A549 (cell line): Measurements from ENCODE around the gene CTSA. TPM values are rescaled to one million over a fixed set of nuclear protein-coding genes. Genes with fewer than 3 reads are reported as not detected.

Experiments
- ATAC-seq, 2 experiments: fragments of 200-7000 bp in 1 of 2; fragments of >200 bp in 1 of 2; cut with Nextera tagmentation in 1 of 2; cut with Tn5 transposase in 1 of 2; 3 replicates each; pipeline versions ENCODE4 v1.8.0 to v1.9.1; 2018 to 2020; ENCODE audit warnings: mild to moderate bottlenecking in 1 of 2, moderate library complexity in 1 of 2
- CTCF ChIA-PET: fragments of 300-600 bp; sonication (Branson Sonifier 250); formaldehyde crosslinking; extraction: SDS; loops from one replicate; lab custom pipeline; 2021; ENCODE audit warnings: antibody characterized with exemption, inconsistent platforms; lab: Yijun Ruan, JAX
- POLR2A ChIA-PET: fragments of 350-600 bp; formaldehyde crosslinking; extraction: SDS; loops from one replicate; lab custom pipeline; 2021; ENCODE audit warnings: antibody characterized with exemption, inconsistent platforms; lab: Yijun Ruan, JAX
- DNase-seq, 2 experiments: peaks; one replicate each; pipeline versions ENCODE4 v3.0.0 to v3.0.0-alpha.2; 2011 to 2016; ENCODE audit warnings: low read depth in 1 of 2, low spot score in 1 of 2
- FAIRE-seq: peaks from 2 replicates; lab custom pipeline; 2011; peaks lifted over from hg19 to GRCh38; lab: Jason Lieb, UNC
- H3K27ac ChIP-seq, 2 experiments: fragments of >200 bp; sonication (Bioruptor Twin); formaldehyde crosslinking; 3 replicates each; pipeline ENCODE4 v1.5.1; 2016 to 2017
- H3K4me1 ChIP-seq: fragments of >200 bp; sonication (Bioruptor Twin); formaldehyde crosslinking; 3 replicates; pipeline ENCODE4 v1.6.1; 2016
- H3K4me2 ChIP-seq: fragments of >200 bp; sonication (Bioruptor Twin); formaldehyde crosslinking; 3 replicates; pipeline ENCODE4 v1.6.1; 2016
- H3K4me3 ChIP-seq: fragments of >200 bp; sonication (Bioruptor Twin); formaldehyde crosslinking; 3 replicates; pipeline ENCODE4 v1.5.1; 2016
- H3K9me3 ChIP-seq: fragments of >200 bp; sonication (Bioruptor Twin); formaldehyde crosslinking; 3 replicates; pipeline ENCODE4 v1.6.1; 2016
- BCL3 ChIP-seq: fragments of >200 bp; sonication (Bioruptor Twin); formaldehyde crosslinking; IDR thresholded peaks from 3 replicates; pipeline ENCODE4 v1.6.1; 2016
- CBX2 ChIP-seq: fragments of 200-600 bp; sonication (generic); IDR thresholded peaks from 2 replicates; pipeline ENCODE4 v1.6.1; 2016; ENCODE audit warnings: low read depth, mild to moderate bottlenecking, borderline replicate concordance
- CEBPB ChIP-seq, 2 experiments: fragments of >200 bp in 1 of 2; sonication (Bioruptor Twin) in 1 of 2; formaldehyde crosslinking in 1 of 2; IDR thresholded peaks; 2 replicates each; pipeline ENCODE4 v1.6.1; 2012 to 2016
- CHD2 ChIP-seq: fragments of 150-350 bp; IDR thresholded peaks from 2 replicates; pipeline ENCODE4 v1.6.1; 2014; ENCODE audit warnings: low read length; ENCODE audit not compliant: partially characterized antibody
- CTCF ChIP-seq: fragments of >200 bp; sonication (Bioruptor Twin); formaldehyde crosslinking; IDR thresholded peaks from 3 replicates; pipeline ENCODE4 v1.5.1; 2016
- HEYL ChIP-seq: fragments of 250-450 bp; sonication (Bioruptor Pico); IDR thresholded peaks from 2 replicates; pipeline ENCODE4 v1.8.0; 2021; ENCODE audit warnings: mild to moderate bottlenecking, moderate library complexity
- HMGXB4 ChIP-seq: fragments of 250-450 bp; sonication (Bioruptor Pico); IDR thresholded peaks from 2 replicates; pipeline ENCODE4 v1.5.0; 2021; ENCODE audit warnings: mild to moderate bottlenecking, moderate library complexity, borderline replicate concordance
- HOXA7 ChIP-seq: fragments of 250-450 bp; sonication (Bioruptor Pico); IDR thresholded peaks from 2 replicates; pipeline ENCODE4 v1.5.0; 2020; ENCODE audit warnings: mild to moderate bottlenecking, moderate library complexity
- HOXB13 ChIP-seq: fragments of 250-450 bp; sonication (Bioruptor Pico); IDR thresholded peaks from 2 replicates; pipeline ENCODE4 v1.5.0; 2020; ENCODE audit warnings: low read depth, mild to moderate bottlenecking, moderate library complexity
- HOXB5 ChIP-seq: fragments of 250-450 bp; sonication (Bioruptor Pico); IDR thresholded peaks from 2 replicates; pipeline ENCODE4 v1.5.0; 2020; ENCODE audit warnings: mild to moderate bottlenecking, moderate library complexity
- JUN ChIP-seq, 2 experiments: fragments of >200 bp; sonication (Bioruptor Twin); formaldehyde crosslinking; IDR thresholded peaks; 2 replicates in 1 of 2; 3 replicates in 1 of 2; pipeline ENCODE4 v1.6.1; 2016 to 2017
- MAZ ChIP-seq: fragments of 150-350 bp; IDR thresholded peaks from 2 replicates; pipeline ENCODE4 v1.6.1; 2014; ENCODE audit warnings: antibody characterized with exemption, low read depth, low read length, borderline replicate concordance
- NPAS2 ChIP-seq: fragments of 250-450 bp; sonication (Bioruptor Pico); IDR thresholded peaks from 2 replicates; pipeline ENCODE4 v1.8.0; 2022; ENCODE audit warnings: mild to moderate bottlenecking, moderate library complexity, borderline replicate concordance
- NR3C1 ChIP-seq: fragments of >200 bp; sonication (Bioruptor Twin); formaldehyde crosslinking; IDR thresholded peaks from 3 replicates; pipeline ENCODE4 v1.6.1; 2017
- POLR2A ChIP-seq: IDR thresholded peaks from 2 replicates; pipeline ENCODE4 v1.6.1; 2012; ENCODE audit warnings: mild to moderate bottlenecking, low read length
- RCOR1 ChIP-seq: fragments of 150-350 bp; IDR thresholded peaks from 2 replicates; pipeline ENCODE4 v1.6.1; 2014; ENCODE audit warnings: antibody characterized with exemption, low read length, low read depth
- REST ChIP-seq: fragments of 200-600 bp; sonication (generic); IDR thresholded peaks from 2 replicates; pipeline ENCODE4 v1.6.1; 2016; ENCODE audit warnings: antibody characterized with exemption, mild to moderate bottlenecking, moderate library complexity
- RFX5 ChIP-seq: fragments of 450-650 bp; IDR thresholded peaks from 2 replicates; pipeline ENCODE4 v1.7.1; 2014; ENCODE audit warnings: antibody characterized with exemption, mild to moderate bottlenecking, moderate library complexity
- SREBF2 ChIP-seq: fragments of 450-650 bp; IDR thresholded peaks from 2 replicates; pipeline ENCODE4 v1.6.1; 2014; ENCODE audit warnings: mild to moderate bottlenecking, moderate library complexity
- ZC3H11A ChIP-seq: fragments of 450-650 bp; IDR thresholded peaks from 2 replicates; pipeline ENCODE4 v1.6.1; 2014; ENCODE audit warnings: antibody characterized with exemption, mild to moderate bottlenecking
- ZNF302 ChIP-seq: fragments of 250-450 bp; sonication (Bioruptor Pico); IDR thresholded peaks from 2 replicates; pipeline ENCODE4 v1.9.0; 2021; ENCODE audit warnings: inconsistent platforms, mild to moderate bottlenecking, moderate library complexity
- WGBS: methylation state at CpG from one replicate; pipeline ENCODE4 v1.1.6; 2017; ENCODE audit errors: missing lambda C conversion rate; 5-methylcytosine and 5-hydroxymethylcytosine counted together
- polyA plus RNA-seq, 4 experiments: library from polyadenylated mRNA; depleted of rRNA in 3 of 4; stranded (reverse); fragments of >200 nt; fragmentation: RNase III in 1 of 4; extraction: RNeasy Plus Mini Kit Qiagen cat#74134 plus additional on column Dnase treatment in 1 of 4; gene quantifications; 2 replicates in 3 of 4; 3 replicates in 1 of 4; pipeline ENCODE4 v1.2.3, GENCODE V29; 2011 to 2017

CTSA gene
- polyA plus RNA-seq, 2 of the 4 experiments (the other 2 are of a cell fraction) = 53.1 to 95.6 TPM

- Histone ChIP-seq H3K4me2 (peak overlapping the region; percentile 69), H3K4me3 (peak overlapping the region; percentile 33; the same call in 2 of the 3 replicates), H3K27ac (peak overlapping the region; percentile 55 to 79), H3K9me3 (no peaks in the 10 kb centered on the region), H3K4me1 (peaks cover 16% of the 10 kb centered on the region)
- no peak for FAIRE-seq
- no peak for TF ChIP-seq ZNF302 (CRISPR knock-in tag)
- TF ChIP-seq RFX5 = no peak
- TF ChIP-seq JUN (IDR thresholded peaks at IDR 0.05) = peak in 1 of 2 experiments; percentile 17; a peak in 1 of 5 replicates
- peak; percentile 80 for TF ChIP-seq CHD2
- TF ChIP-seq ZC3H11A = no peak
- TF ChIP-seq REST = peak; percentile 61
- TF ChIP-seq SREBF2 = no peak
- TF ChIP-seq CEBPB (IDR thresholded peaks at IDR 0.05) = peak; percentile 12 to 70; a peak in 2 of 4 replicates
- ChIA-PET POLR2A (interaction anchor here (1.0 to 1.2 kb wide), 2 partner anchors 11 to 24 kb away, joined by 4 to 8 read pairs; no protein-coding TSS in a partner anchor), CTCF (interaction anchor here (0.6 to 1.6 kb wide), 2 partner anchors 13 to 1781 kb away, joined by 3 to 6 read pairs; no protein-coding TSS in a partner anchor)
- DNase-seq = peak; percentile 87 to 99
- peak; percentile 88 to 96 for ATAC-seq
- 20% methylated on average over 28 of the region's 43 CpGs for WGBS
These were observed 19.7 kb downstream of the CTSA start for GRCh38 chr20:45910670-45911485.

- ATAC-seq (no peak), FAIRE-seq (no peak), DNase-seq (no peak)
- 85% methylated on average over 57 of the region's 58 CpGs for WGBS
- Histone ChIP-seq H3K27ac (peak within 1 kb of the TSS; percentile 55 to 79), H3K9me3 (no peaks in the 10 kb centered on the region), H3K4me1 (peaks cover 11% of the 10 kb centered on the region; the same call in 2 of the 3 replicates), H3K4me3 (peak within 1 kb of the TSS; percentile 33; the same call in 2 of the 3 replicates), H3K4me2 (peak within 1 kb of the TSS; percentile 69)
- TF ChIP-seq MAZ = no peak
- ChIA-PET CTCF (interaction anchor here (1.6 kb wide), 1 partner anchor 12 kb away, joined by 6 read pairs; no protein-coding TSS in a partner anchor), POLR2A (interaction anchor here (1.0 kb wide), 1 partner anchor 12 kb away, joined by 4 read pairs; no protein-coding TSS in a partner anchor)
These were observed 20.6 kb downstream of the CTSA start, which contains the start of gene PLTP for GRCh38 chr20:45911486-45912343. TSS of gene PLTP (minus strand) at chr20:45912155. CDS start at chr20:45911452, 703 bp downstream.

GRCh38 chr20:45912344-45912682 lies 21.2 kb downstream of the CTSA start:
- 83% methylated on average over 4 of the region's 4 CpGs for WGBS
- no peak for FAIRE-seq
- no peak for DNase-seq
- Histone ChIP-seq H3K27ac (no peak overlapping the region), H3K4me2 (no peak overlapping the region), H3K4me3 (no peak overlapping the region), H3K4me1 (peaks cover 11% of the 10 kb centered on the region; the same call in 2 of the 3 replicates), H3K9me3 (no peaks in the 10 kb centered on the region)
- ATAC-seq = no peak
- POLR2A ChIA-PET = interaction anchor here (1.0 kb wide), 1 partner anchor 13 kb away, joined by 4 read pairs; no protein-coding TSS in a partner anchor
- CTCF ChIA-PET = no interaction called here
- no peak for TF ChIP-seq HOXB5
- no peak for TF ChIP-seq ZNF302 (CRISPR knock-in tag)
- no peak for TF ChIP-seq HEYL (CRISPR knock-in tag)
- no peak for TF ChIP-seq HOXA7 (CRISPR knock-in tag)
- TF ChIP-seq CBX2 = no peak
- no peak for TF ChIP-seq HMGXB4 (CRISPR knock-in tag)
- no peak for TF ChIP-seq NR3C1
- TF ChIP-seq HOXB13 = no peak
- TF ChIP-seq RCOR1 = no peak
- no peak for TF ChIP-seq NPAS2 (CRISPR knock-in tag)
- TF ChIP-seq POLR2A = no peak
- TF ChIP-seq CTCF = no peak
- no peak for TF ChIP-seq BCL3
- TF ChIP-seq CHD2 = no peak
